Bronchial epithelial cell (primary cell): ENCODE results near the gene KRTAP5-7. TPM values are rescaled to one million over a fixed set of nuclear protein-coding genes. Genes with fewer than 3 reads are reported as not detected.

Source experiments
- DNase-seq: peaks from one replicate; pipeline ENCODE4 v3.0.0-alpha.2; 2010; ENCODE audit warnings: low read depth
- FAIRE-seq: peaks from 2 replicates; lab custom pipeline; 2011; peaks lifted over from hg19 to GRCh38; lab: Jason Lieb, UNC
- H3K27me3 ChIP-seq: 2 replicates; pipeline ENCODE4 v1.5.1; 2011; ENCODE audit warnings: low read length; ENCODE audit not compliant: control insufficient read depth, insufficient read depth
- H3K36me3 ChIP-seq: 2 replicates; pipeline ENCODE4 v1.5.1; 2011; ENCODE audit warnings: low read length; ENCODE audit not compliant: control insufficient read depth, insufficient read depth
- H3K4me3 ChIP-seq: 2 replicates; pipeline ENCODE4 v1.5.1; 2011; ENCODE audit warnings: mild to moderate bottlenecking, low read depth, low read length, control low read depth
- CTCF ChIP-seq: IDR thresholded peaks from 2 replicates; pipeline ENCODE4 v1.5.1; 2011; ENCODE audit warnings: mild to moderate bottlenecking, moderate library complexity, low read length, control low read depth, inconsistent platforms; ENCODE audit not compliant: insufficient read depth, severe bottlenecking
- total RNA-seq: library from RNA; depleted of rRNA; stranded (reverse); fragments of >200 nt; gene quantifications from 2 replicates; pipeline ENCODE4 v1.2.1, GENCODE V29; 2014

KRTAP5-7 gene
- total RNA-seq, 1 donor from 2014 or later = not detected

- no peak for FAIRE-seq
- DNase-seq = no peak
- no peak for TF ChIP-seq CTCF
- Histone ChIP-seq H3K36me3 (no peaks in the 10 kb centered on the region), H3K27me3 (no peaks in the 10 kb centered on the region), H3K4me3 (no peak overlapping the region)
Observed at GRCh38 chr11:71543866-71544265, 16.8 kb downstream of the KRTAP5-7 start.

DNA sequence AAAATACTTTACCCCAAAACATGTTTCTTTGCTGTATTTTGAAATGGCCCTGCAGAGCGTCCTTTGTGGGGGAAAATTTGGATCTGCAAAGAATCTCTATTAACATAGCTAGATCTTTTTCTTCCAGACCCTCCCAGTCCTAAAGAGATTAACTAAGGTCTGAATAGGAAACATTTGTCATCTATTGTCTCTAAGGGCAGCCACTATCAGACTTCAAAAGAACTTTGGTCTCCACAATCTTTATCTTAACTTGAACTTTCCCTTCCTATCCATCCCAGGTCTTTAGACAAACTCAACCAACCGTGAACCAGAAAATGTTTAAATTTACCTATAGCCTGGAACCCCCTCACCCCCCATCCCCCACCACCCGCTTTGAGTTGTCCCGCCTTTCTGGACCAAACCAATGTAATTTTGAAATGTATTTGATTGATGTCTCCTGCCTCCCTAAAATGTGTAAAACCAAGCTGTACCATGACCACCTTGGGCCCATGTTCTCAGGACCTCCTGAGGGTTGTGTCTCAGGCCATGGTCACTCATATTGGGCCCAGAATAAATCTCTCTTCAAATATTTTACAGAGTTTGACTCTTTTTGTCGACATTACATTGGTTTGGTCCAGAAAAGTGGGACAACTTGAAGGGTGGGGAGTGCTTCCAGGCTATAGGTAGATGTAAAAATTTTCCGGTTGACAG lies 17.6 kb downstream of the KRTAP5-7 start:
- no peak for TF ChIP-seq CTCF
- no peak for FAIRE-seq
- no peak for DNase-seq
- no peaks in the 10 kb centered on the region for H3K36me3 ChIP-seq
- H3K27me3 ChIP-seq = no peaks in the 10 kb centered on the region
- no peak overlapping the region for H3K4me3 ChIP-seq

GRCh38 chr11:71545405-71545966 lies 18.4 kb downstream of the KRTAP5-7 start:
- TF ChIP-seq CTCF = no peak
- no peak for DNase-seq
- no peaks in the 10 kb centered on the region for H3K27me3 ChIP-seq
- H3K4me3 ChIP-seq = no peak overlapping the region
- FAIRE-seq = no peak
- no peaks in the 10 kb centered on the region for H3K36me3 ChIP-seq

GRCh38 chr11:71548120-71548519 lies 21.1 kb downstream of the KRTAP5-7 start, which contains the start of gene KRTAP5-9:
KRTAP5-9 (plus strand) TSS chr11:71548420; CDS start chr11:71548658, 238 bp downstream.
- H3K36me3 ChIP-seq = no peaks in the 10 kb centered on the region
- no peaks in the 10 kb centered on the region for H3K27me3 ChIP-seq
- FAIRE-seq (no peak), DNase-seq (no peak)
- TF ChIP-seq CTCF = no peak
- no peak within 1 kb of the TSS for H3K4me3 ChIP-seq

GRCh38 chr11:71548716-71549151 lies 21.7 kb downstream of the KRTAP5-7 start:
- no peak overlapping the region for H3K4me3 ChIP-seq
- TF ChIP-seq CTCF = no peak
- FAIRE-seq (no peak), DNase-seq (no peak)
- H3K27me3 ChIP-seq = no peaks in the 10 kb centered on the region
- no peaks in the 10 kb centered on the region for H3K36me3 ChIP-seq

- no peak for FAIRE-seq
- peak; percentile 13 for DNase-seq
- TF ChIP-seq CTCF = no peak
- no peaks in the 10 kb centered on the region for H3K27me3 ChIP-seq
- H3K36me3 ChIP-seq = no peaks in the 10 kb centered on the region
- no peak overlapping the region for H3K4me3 ChIP-seq
Observed at GRCh38 chr11:71551711-71552110, 24.6 kb downstream of the KRTAP5-7 start.
